ENCODE results near the gene PEMT.

DNA sequence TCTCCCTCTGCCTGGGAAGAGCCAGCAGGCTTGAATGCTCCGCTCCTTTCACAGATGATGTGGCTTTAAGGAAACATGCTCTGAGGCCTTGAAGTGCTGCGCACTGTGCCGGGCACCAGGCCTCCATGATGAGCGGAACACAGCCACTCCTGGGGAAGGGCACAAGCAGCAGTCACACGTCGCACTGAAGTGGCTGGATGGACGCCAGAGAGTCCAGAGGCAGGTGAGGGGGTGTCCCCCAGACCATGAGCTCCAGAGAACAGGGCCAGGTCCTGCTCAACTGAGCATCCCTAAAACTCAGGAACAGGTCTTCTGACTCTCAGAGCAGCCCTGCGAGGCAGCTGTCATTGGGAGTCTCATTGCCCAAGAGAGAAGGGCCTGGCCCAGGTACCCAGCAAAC is 35.6 kb downstream of the PEMT start:
- TF ChIP-seq, protein P1, sequence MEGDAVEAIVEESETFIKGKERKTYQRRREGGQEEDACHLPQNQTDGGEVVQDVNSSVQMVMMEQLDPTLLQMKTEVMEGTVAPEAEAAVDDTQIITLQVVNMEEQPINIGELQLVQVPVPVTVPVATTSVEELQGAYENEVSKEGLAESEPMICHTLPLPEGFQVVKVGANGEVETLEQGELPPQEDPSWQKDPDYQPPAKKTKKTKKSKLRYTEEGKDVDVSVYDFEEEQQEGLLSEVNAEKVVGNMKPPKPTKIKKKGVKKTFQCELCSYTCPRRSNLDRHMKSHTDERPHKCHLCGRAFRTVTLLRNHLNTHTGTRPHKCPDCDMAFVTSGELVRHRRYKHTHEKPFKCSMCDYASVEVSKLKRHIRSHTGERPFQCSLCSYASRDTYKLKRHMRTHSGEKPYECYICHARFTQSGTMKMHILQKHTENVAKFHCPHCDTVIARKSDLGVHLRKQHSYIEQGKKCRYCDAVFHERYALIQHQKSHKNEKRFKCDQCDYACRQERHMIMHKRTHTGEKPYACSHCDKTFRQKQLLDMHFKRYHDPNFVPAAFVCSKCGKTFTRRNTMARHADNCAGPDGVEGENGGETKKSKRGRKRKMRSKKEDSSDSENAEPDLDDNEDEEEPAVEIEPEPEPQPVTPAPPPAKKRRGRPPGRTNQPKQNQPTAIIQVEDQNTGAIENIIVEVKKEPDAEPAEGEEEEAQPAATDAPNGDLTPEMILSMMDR (IDR thresholded peaks at IDR 0.05) = no peak
- no peak for TF ChIP-seq EZH2 (IDR thresholded peaks at IDR 0.05; ENCODE audit: borderline replicate concordance, insufficient read depth, low read depth, low read length, poor library complexity, severe bottlenecking)
